LNCaP clone FGC (cell line): Measurements from ENCODE around the gene FIBP.
A peak's percentile ranks its signal among the peaks of the same experiment; 100 is the strongest.

ENCODE experiments used
- DNase-seq: peaks from one replicate; pipeline ENCODE4 v3.0.0-alpha.2; 2011; ENCODE audit warnings: low read depth
- H3K4me3 ChIP-seq: 2 replicates; pipeline ENCODE4 v1.5.1; 2011; ENCODE audit warnings: mild to moderate bottlenecking, low read depth, low read length, control low read depth
- TF ChIP-seq, protein P1 (sequence below): IDR thresholded peaks from 2 replicates; pipeline ENCODE4 v1.5.1; 2012; ENCODE audit warnings: mild to moderate bottlenecking; ENCODE audit not compliant: control insufficient read depth, insufficient read depth; ENCODE audit errors: extremely low read depth

FIBP gene

GRCh38 chr11:65885231-65885630 lies 3.0 kb downstream of the FIBP start:
- no peak for DNase-seq
- TF ChIP-seq, protein P1, sequence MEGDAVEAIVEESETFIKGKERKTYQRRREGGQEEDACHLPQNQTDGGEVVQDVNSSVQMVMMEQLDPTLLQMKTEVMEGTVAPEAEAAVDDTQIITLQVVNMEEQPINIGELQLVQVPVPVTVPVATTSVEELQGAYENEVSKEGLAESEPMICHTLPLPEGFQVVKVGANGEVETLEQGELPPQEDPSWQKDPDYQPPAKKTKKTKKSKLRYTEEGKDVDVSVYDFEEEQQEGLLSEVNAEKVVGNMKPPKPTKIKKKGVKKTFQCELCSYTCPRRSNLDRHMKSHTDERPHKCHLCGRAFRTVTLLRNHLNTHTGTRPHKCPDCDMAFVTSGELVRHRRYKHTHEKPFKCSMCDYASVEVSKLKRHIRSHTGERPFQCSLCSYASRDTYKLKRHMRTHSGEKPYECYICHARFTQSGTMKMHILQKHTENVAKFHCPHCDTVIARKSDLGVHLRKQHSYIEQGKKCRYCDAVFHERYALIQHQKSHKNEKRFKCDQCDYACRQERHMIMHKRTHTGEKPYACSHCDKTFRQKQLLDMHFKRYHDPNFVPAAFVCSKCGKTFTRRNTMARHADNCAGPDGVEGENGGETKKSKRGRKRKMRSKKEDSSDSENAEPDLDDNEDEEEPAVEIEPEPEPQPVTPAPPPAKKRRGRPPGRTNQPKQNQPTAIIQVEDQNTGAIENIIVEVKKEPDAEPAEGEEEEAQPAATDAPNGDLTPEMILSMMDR = no peak
- H3K4me3 ChIP-seq = no peak overlapping the region

DNA sequence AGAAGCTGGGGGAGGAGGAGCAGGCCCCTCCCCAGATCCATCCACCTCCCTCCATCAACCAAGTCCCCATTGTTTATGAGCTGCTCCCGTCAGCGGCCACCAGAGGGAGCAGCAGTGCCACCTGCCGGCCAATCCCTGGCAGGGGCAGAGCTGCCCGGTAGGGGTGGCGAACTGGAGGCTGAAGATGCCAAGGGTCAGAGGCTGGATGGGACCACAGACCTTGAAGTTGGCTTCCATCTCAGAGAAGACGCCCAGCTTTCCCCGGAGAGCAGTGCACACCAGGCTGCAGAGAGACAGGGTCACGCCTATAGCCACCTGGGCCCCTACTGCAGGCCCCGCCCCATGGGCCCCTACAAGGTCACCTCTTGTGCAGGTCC lies 3.6 kb downstream of the FIBP start:
- H3K4me3 ChIP-seq = no peak overlapping the region
- TF ChIP-seq, protein P1 = peak; percentile 100
- peak; percentile 37 for DNase-seq

- H3K4me3 ChIP-seq = no peak overlapping the region
- DNase-seq = no peak
- TF ChIP-seq, protein P1 = no peak
Measured at GRCh38 chr11:65883786-65884715, 4.2 kb downstream of the FIBP start.

GRCh38 chr11:65883058-65883761 lies 5.1 kb downstream of the FIBP start:
- no peak for DNase-seq
- TF ChIP-seq, protein P1 = no peak
- no peak overlapping the region for H3K4me3 ChIP-seq

DNA sequence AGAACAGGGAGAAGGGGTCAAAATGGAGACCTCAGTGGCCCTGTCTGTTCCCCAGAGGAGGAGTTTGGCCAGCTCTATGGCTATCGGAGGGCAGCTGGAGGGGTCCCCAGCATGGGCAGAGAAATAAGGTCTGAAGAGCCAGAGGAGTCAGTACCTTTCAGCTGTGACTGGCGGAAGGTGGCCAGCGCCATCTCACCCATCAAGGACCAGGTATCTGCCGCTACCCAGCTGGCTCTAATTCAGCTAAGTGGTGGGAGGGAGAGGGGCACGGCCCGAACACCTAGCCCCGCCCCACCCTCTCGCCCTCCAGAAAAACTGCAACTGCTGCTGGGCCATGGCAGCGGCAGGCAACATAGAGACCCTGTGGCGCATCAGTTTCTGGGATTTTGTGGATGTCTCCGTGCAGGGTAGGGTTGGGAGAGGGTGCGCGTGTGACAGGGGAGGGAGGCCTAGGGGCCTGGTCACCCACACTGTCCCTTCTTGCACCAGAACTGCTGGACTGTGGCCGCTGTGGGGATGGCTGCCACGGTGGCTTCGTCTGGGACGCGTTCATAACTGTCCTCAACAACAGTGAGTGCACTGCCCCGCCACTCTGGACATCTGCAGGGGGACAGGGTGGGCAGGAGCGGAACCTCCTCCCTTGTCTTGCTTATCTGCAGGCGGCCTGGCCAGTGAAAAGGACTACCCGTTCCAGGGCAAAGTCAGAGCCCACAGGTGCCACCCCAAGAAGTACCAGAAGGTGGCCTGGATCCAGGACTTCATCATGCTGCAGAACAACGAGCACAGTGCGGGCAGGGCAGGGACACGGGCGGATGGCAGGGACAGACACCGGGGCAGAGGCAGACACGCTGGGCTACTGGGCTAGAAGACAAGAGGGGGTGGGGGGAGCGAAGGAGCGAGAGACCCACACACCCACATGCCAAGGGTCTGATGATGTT lies 5.9 kb downstream of the FIBP start:
- H3K4me3 ChIP-seq = no peak overlapping the region
- TF ChIP-seq, protein P1 = no peak
- no peak for DNase-seq

DNA sequence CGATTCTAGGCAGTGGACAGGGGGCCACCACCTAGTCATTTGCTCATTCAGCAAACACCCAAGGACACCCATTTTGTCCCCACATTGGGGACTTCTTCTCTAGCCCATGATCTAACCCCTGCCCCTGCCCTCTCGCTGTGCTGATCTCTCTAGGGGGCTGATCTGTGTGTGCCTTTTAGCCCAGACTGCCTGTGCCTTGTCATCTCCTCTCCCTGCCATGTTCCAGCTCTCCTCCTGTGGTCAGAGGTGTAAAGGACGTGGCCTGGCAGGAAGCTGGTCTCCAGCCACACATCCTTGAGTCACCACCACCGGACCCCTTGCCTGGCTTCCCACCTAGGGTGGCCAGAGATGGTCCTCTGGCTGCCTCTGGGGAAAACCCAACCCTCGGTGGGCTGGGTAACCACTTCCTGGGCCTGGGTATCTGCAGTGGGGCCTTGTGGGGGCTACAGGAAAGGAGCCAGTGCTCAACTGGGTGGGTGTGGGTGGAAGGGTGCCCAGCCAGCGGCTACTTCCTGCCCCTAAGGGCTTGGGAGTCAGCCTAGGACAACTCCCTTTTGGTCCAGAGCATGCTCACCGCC lies 7.3 kb downstream of the FIBP start:
- H3K4me3 ChIP-seq = no peak overlapping the region
- DNase-seq = no peak
- TF ChIP-seq, protein P1 = no peak
